Myocyte (in vitro differentiated cells): ENCODE results near the gene CFAP119. TPM values are rescaled to one million over a fixed set of nuclear protein-coding genes. Genes with fewer than 3 reads are reported as not detected.

Source experiments
- DNase-seq: peaks from one replicate; pipeline ENCODE4 v3.0.0-alpha.2; 2012; ENCODE audit warnings: low read depth
- total RNA-seq: library from RNA; depleted of rRNA; stranded (reverse); fragments of >200 nt; gene quantifications from 2 replicates; pipeline ENCODE4 v1.2.3, GENCODE V29; 2014

CFAP119 gene
- total RNA-seq, 1 donor from 2014 or later, result 3.9 TPM

DNA sequence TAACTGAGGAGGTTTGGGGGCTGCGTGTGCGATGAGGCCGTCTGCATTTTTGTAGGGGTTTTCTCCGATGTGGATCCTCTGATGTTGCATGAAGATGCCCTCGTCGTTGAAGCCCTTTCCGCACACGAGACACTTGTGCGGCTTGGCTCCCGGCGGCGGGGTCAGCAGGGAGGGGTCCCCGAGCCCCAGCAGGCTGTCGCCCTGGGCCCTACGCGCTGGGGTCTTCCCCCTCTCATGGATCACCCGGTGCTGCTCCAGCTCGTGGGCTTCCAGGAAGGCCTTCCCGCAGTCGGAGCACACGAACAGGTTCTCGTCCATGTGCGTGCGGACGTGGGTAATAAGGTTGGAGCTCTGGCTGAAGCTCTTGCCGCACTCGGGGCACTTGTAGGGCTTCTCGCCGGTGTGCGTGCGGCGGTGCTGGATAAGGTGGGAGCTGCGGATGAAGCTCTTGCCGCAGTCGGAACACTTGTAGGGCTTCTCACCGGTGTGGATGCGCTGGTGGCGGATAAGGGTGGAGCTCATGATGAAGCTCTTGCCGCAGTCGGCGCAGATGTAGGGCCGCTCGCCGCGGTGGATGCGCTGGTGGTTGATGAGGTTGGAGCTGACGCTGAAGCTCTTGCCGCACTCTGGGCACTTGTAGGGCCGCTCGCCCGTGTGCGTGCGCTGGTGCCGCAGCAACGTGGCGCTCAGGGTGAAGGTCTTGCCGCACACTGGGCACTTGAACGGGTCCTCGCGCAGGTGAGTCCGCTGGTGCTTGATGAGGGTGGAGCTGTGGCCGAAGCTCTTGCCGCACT, 20.8 kb upstream of the CFAP119 start:
- DNase-seq, result no peak

- DNase-seq, result no peak
These were observed 18.7 kb upstream of the CFAP119 start for GRCh38 chr16:30780549-30780948.

DNA sequence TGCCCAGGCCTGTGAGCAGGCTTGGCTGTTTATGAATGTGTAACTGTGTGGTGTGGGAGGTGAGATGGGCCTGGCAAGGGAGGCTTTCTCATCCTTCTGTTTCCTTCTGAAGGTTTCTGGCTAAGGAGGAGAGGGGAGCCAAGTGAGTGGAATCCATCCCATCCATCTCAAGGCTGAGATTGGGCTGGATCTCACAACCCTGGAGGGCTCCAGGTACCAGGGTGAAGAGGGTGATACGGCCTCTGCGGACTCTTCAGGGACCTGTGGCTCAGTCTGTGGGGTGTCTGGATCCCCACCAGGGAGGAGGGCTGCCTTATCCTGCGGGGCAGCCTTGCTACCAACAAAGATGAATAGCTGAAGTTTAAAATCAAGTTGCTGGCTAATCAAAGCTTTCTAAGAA, 18.2 kb upstream of the CFAP119 start:
- DNase-seq, result no peak

DNA sequence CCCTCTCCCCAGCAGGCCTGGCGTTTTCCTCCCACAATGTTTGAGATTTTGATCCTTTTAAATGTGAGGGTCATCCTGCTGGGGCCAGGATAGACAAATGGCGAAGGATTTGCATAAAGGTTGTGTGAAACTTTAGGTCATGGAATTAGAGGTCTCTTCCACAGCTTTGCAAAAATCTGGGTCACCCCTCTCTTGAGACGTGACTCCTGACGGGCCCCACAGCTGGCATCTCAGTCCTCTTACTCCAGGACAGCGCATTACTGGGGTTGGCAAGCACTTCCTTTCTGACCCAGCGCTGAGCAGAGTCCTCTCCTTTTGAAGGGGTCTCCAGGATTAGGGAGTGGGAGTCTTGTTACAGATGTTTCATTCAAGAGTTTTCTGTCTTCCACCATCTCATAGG, 17.7 kb upstream of the CFAP119 start:
- DNase-seq, result no peak

DNA sequence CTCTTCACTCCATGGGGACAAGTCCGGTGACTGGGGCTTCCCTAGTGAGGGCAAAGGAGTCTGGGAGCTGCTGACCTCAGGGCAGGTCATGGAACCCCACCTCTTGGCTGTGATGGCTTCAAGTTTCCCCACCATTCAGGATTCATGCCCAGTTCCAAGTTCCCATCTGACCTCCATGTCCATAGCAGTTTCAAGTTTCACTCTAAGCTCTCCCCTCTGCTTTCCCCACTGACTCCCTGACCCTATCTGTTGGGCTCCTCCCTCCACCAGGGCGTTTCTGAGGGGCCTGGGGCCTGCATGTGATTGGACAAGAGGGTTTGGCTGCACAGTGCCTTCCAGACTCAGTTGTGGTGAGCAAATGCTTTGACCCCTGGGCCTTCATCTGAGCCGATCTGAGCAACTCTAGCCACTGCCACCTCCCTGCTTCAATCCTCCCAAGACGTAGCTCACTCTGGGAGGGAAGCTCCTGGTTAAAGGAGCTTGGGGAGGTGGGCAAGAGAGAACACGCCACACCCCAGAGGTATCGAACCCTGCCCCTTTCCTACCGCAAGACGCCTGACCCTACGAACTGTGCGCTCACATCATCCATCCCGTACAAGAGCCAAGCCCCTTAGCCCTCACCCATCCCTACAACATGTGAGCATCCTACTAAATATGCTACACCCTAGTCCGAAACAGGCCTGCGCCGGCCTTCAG, 16.8 kb upstream of the CFAP119 start:
- DNase-seq, result peak; percentile 73

DNA sequence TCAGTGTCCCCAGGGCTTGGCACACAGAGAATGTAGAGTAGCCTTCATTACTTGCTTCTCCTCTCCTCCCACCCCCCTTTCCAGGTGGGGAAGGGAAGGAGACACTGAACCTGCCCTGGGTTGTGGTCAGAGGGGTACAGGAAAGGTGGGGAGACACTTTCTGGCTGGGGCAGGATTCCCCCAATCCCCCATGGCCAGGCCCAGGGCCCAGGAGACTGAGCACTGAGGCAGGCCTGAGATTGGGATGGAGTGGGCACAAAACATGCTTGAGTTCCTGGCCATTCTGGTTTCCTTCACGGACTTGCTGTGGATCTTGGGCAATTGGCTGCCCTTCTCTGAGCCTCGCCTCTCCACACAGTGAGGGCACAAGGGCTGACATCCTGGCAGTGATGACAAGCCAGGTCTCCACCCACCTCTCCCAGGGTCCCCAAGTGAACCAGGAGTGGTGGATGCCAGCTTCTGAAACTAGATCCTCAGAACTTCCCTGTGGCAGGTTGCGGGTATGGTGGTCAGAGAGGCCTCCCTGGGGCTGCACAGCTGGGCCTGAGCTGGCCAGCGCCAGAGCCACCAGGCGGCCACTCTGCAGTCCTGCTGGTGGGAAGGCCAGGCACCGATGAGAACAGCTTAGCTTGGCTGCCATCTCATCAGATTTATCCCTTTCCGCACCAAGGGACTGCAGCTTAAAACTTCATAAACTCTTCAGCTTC, 15.9 kb upstream of the CFAP119 start:
- peak; percentile 85 for DNase-seq

DNA sequence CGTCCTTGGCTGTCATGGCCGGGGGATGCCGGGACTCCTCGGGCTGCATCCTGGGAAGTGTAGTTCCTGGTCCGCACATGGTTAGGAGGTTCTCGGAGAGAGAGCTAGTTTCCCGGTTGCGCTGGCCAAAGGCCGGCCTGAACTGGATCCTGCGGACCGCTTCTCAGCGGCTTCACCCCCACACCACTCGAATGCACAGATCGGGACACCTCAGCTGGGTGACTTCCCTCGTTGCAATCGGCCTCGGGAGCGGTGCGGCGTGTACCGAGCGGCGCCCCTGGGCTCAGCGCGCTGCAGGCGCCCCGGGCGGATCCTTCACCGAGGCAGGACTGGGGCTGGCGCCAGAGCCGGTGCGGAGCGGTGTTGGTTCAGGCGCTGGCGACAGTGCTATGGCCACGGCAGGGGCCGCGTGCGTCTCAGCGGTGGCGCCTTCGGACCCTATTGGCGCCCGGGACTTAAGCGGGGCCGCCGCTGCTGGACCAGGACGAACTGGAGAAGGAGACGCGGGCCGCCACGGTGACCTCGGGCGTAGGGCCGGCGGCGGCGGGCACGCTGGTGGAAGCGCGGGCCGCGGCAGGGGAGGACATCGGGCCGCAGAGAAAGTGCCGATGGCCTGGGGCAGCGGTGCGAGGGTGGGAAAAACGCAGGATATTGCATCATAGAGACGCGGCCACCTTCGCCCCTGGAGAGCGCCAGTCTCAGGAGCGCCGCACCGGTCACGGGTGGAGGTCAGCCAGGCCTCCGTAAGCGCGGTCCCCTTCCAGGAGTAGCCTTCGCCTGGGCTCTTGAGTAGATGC, 13.7 kb upstream of the CFAP119 start:
- peak; percentile 90 for DNase-seq

DNA sequence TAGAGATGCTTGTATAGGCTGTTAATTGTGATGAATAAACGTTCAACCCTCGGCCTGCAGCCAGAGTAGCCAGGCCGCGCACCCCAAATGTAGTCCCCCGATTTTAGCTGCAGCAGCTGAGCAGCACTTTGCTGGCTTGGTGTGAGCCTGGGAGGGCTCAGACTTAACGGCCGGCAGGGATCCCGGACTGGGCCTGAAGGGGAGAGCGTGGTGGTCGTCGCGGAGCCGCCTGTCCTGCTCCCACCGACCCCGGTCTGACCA, 13.2 kb upstream of the CFAP119 start:
- no peak for DNase-seq

DNA sequence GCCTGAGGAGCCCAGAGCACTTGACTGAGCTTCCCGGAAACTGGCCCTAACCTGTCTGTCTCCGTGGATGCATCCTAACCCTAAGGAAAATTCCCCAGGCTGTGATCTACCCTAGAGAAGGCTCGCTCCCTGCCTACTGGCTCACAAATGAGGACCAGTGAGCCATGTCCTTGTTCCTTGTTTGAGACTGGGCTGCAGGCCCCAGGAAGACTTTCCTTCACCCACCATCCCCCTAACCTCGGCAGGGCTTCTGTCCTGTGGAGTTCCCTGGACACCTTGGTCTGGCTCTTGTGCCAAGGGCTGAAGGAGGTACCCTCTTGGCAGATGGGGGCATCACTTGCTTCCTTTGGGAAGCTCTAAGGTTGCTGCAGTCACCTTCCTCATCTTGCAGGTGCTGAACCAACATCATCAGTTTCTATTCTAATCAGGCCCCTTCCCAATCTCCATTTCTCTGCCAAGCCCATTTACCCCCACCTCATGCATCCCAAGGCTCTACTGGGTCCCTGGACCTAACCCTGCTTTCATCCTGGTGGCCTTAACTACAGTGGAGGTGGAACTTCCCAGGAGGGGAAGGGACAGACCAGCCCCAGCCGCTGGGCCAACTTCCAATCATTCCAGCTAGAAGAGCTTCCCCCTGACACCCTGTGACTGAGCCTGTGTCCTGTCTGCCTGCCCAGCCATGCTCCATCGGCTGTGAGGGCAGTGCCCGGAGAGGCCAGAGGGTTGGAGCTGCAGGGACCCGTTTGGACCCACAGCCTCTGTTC, 12.7 kb upstream of the CFAP119 start:
- DNase-seq, result no peak

- no peak for DNase-seq
These were observed 12.0 kb upstream of the CFAP119 start for GRCh38 chr16:30773826-30774225.

- no peak for DNase-seq
These were observed 9.9 kb upstream of the CFAP119 start for GRCh38 chr16:30771726-30772125.

- DNase-seq, result no peak
These were observed 7.7 kb upstream of the CFAP119 start for GRCh38 chr16:30769379-30770089.

DNA sequence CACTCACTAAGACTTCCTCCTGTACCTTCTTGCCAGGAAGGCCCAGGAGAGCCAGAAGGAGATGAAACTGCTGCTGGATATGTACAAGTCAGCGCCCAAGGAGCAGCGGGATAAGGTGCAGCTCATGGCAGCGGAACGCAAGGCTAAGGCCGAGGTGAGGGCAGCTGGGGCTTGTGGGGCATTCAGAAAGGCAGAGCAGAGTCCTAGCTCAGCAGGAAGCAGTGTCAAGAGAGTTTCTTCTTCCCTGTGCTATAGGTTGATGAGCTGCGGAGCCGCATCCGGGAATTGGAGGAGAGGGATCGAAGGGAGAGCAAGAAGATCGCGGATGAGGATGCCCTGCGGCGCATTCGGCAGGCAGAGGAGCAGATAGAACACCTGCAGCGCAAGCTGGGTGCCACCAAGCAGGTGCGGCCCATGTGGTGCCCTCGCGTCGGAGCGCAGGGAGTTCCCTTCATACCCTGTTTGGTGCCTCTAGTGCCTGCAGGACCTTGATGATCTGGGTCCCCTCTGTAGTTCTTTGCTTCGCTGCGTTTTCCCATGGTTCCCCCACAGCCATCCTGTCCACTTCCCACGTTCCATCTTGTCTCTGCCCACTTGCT, 6.8 kb upstream of the CFAP119 start:
- no peak for DNase-seq

DNA sequence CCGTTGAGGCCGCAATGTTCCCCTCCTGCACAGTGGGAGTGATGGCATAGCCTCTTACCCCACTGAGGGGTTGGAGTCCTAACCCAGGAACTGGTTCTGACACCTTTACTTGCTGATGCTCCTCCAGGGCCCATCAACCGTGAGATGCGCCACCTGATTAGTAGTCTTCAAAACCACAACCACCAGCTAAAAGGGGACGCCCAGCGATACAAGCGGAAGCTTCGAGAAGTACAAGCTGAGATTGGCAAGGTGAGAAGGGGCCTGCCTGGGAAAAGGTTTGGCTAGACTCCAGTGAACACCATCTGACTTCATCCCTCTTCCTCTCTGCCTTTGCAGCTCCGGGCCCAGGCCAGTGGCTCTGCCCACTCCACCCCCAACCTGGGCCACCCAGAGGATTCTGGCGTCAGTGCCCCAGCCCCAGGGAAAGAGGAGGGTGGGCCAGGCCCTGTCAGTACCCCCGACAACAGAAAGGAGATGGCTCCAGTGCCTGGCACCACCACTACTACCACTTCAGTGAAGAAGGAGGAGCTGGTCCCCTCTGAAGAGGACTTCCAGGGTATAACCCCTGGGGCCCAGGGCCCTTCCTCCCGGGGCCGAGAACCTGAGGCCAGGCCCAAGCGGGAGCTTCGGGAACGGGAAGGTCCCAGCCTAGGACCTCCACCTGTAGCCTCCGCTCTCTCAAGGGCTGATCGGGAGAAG, 6.1 kb upstream of the CFAP119 start:
- DNase-seq, result no peak

GRCh38 chr16:30766933-30767284, 5.0 kb upstream of the CFAP119 start:
- DNase-seq, result no peak

GRCh38 chr16:30766206-30766932, 4.5 kb upstream of the CFAP119 start:
- DNase-seq, result no peak

DNA sequence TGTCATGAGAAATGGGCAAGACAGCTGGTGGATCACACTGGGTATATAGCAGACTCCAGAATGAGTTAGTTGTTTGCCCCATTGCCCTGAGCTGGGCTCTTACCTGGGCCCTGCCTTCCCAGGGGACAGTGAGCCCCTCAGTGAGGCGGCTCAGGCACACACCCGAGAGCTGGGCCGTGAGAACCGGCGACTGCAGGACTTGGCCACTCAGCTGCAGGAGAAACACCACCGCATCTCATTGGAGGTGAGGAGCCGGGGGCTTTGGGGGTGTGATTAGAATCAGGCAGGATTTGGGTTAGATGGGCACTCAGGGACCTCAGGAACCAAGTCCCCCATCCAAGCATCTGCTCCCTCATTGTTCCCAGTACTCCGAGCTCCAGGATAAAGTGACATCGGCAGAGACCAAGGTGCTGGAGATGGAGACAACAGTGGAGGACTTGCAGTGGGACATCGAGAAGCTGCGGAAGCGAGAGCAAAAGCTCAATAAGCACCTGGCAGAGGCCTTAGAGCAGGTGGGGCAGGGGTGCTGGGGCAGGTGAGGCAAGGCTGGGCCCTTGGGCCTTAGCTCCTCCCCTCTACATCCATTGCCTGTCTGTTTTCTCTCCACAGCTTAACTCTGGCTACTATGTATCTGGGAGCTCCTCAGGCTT, 3.1 kb upstream of the CFAP119 start:
- no peak for DNase-seq

GRCh38 chr16:30764086-30764485, 2.2 kb upstream of the CFAP119 start:
- DNase-seq, result no peak
